Activated CD8-positive, alpha-beta memory T cell treated with anti-CD3 and anti-CD28 coated beads, Interleukin-2, amount 50 U/mL, for 1 hour (primary cell): Measurements from ENCODE around the gene SP110.
"Not testable (repeated sequence)": the region's sequence is repeated elsewhere in the genome, so short reads cannot be mapped to it uniquely, and the experiment has no call there.

ENCODE experiments used
- DNase-seq: peaks from one replicate; pipeline ENCODE4 v3.0.0-alpha.2; 2020; ENCODE audit errors: extremely low read depth

The SP110 gene

GRCh38 chr2:230224458-230224857 is 4.7 kb upstream of the SP110 start:
- DNase-seq, result no peak

GRCh38 chr2:230222829-230223228 is 3.0 kb upstream of the SP110 start:
- not testable (repeated sequence) for DNase-seq

- no peak for DNase-seq
Observed at GRCh38 chr2:230221493-230221892, 1.7 kb upstream of the SP110 start.

GRCh38 chr2:230220347-230220969 is 674 bp upstream of the SP110 start:
- DNase-seq, result no peak

GRCh38 chr2:230218421-230218820 is 1.4 kb downstream of the SP110 start:
- no peak for DNase-seq

- DNase-seq, result no peak
Observed at GRCh38 chr2:230217424-230217823, 2.4 kb downstream of the SP110 start.

GRCh38 chr2:230216489-230216888 is 3.3 kb downstream of the SP110 start:
- DNase-seq, result no peak

- no peak for DNase-seq
Observed at GRCh38 chr2:230209422-230210051, 10.2 kb downstream of the SP110 start.

- DNase-seq, result no peak
Observed at GRCh38 chr2:230208576-230208975, 11.2 kb downstream of the SP110 start.

GRCh38 chr2:230205721-230206120 is 14.1 kb downstream of the SP110 start:
- no peak for DNase-seq

- no peak for DNase-seq
Observed at GRCh38 chr2:230205034-230205433, 14.8 kb downstream of the SP110 start.

GRCh38 chr2:230203110-230203676 is 16.6 kb downstream of the SP110 start:
- DNase-seq, result no peak

- DNase-seq, result no peak
Observed at GRCh38 chr2:230202430-230203109, 17.2 kb downstream of the SP110 start.

- no peak for DNase-seq
Observed at GRCh38 chr2:230184727-230185578, 34.8 kb downstream of the SP110 start.

GRCh38 chr2:230181195-230181594 is 38.6 kb downstream of the SP110 start:
- DNase-seq, result no peak

GRCh38 chr2:230179907-230180306 is 39.9 kb downstream of the SP110 start:
- no peak for DNase-seq

GRCh38 chr2:230178546-230179485 is 41.0 kb downstream of the SP110 start:
- no peak for DNase-seq

GRCh38 chr2:230176996-230177395 is 42.8 kb downstream of the SP110 start:
- no peak for DNase-seq

- no peak for DNase-seq
Observed at GRCh38 chr2:230174466-230174865, 45.3 kb downstream of the SP110 start.

GRCh38 chr2:230172852-230173251 is 46.9 kb downstream of the SP110 start:
- DNase-seq, result no peak

- DNase-seq, result no peak
Observed at GRCh38 chr2:230172156-230172555, 47.6 kb downstream of the SP110 start.
